Ovary (tissue), 9 donors: ENCODE measurements around the gene CRYGA. TPM values are rescaled to one million over a fixed set of nuclear protein-coding genes. Genes with fewer than 3 reads are reported as not detected.
"Not testable (repeated sequence)": the region's sequence is repeated elsewhere in the genome, so short reads cannot be mapped to it uniquely, and the experiment has no call there.

Experiments used
- DNase-seq, 5 donors: peaks; one replicate each; pipeline ENCODE4 v3.0.0-alpha.2; 2019 to 2020
- H3K27ac ChIP-seq, 2 donors: fragments of 200-600 bp; one replicate each; pipeline versions ENCODE4 v1.5.1 to v1.8.0; 2019 to 2022
- H3K27me3 ChIP-seq: fragments of 200-600 bp; one replicate; pipeline ENCODE4 v1.8.0; 2022
- H3K36me3 ChIP-seq: fragments of 200-600 bp; sonication (generic); one replicate; pipeline ENCODE4 v1.5.1; 2019
- H3K4me1 ChIP-seq: one replicate; pipeline ENCODE4 v1.8.1; 2013; ENCODE audit warnings: mild to moderate bottlenecking, moderate library complexity; ENCODE audit not compliant: insufficient read depth
- H3K4me3 ChIP-seq: fragments of 200-600 bp; sonication (generic); one replicate; pipeline ENCODE4 v1.5.1; 2017
- H3K9me3 ChIP-seq, 2 donors: fragments of 200-600 bp in 1 of 2; sonication (generic) in 1 of 2; one replicate each; pipeline versions ENCODE4 v1.5.1 to v1.8.1; 2013 to 2019; ENCODE audit warnings: mild to moderate bottlenecking in 1 of 2, moderate library complexity in 1 of 2
- CTCF ChIP-seq, 3 donors: fragments of 450-650 bp in 2 of 3; fragments of 200-600 bp in 1 of 3; IDR thresholded peaks; one replicate each; pipeline versions ENCODE4 v1.5.1 to v1.8.0; 2016 to 2022; ENCODE audit warnings: antibody characterized with exemption in 3 of 3, mild to moderate bottlenecking in 1 of 3
- EP300 ChIP-seq: sonication (generic); formaldehyde crosslinking; IDR thresholded peaks from one replicate; pipeline ENCODE4 v1.6.1; 2017; ENCODE audit warnings: antibody characterized with exemption
- POLR2A ChIP-seq: fragments of 450-650 bp; IDR thresholded peaks from one replicate; pipeline ENCODE4 v1.6.1; 2017; ENCODE audit warnings: antibody characterized with exemption, mild to moderate bottlenecking, moderate library complexity
- WGBS, 3 donors: extraction: QIAGEN DNeasy Blood & Tissue Kit in 1 of 3; methylation state at CpG; one replicate each; pipeline versions ENCODE4 v1.1.5 to v1.1.7; 2013 to 2017; 5-methylcytosine and 5-hydroxymethylcytosine counted together
- intact Hi-C, 4 donors: fragments of 100-400 bp; cut with DNase I; formaldehyde crosslinking; loops; one replicate each; pipeline versions ENCODE4 v1.11.0 to v1.15.1; 2022 to 2023
- polyA plus RNA-seq, 2 donors: library from polyadenylated mRNA; stranded (reverse); fragments of 200-250 nt in 1 of 2; fragments of 350-450 nt in 1 of 2; fragmentation: Illumina TruSeq in 1 of 2; extraction: RNeasy Lipid Tissue Mini Kit (QIAGEN cat#74804) in 1 of 2; gene quantifications; one replicate each; pipeline ENCODE4 v1.2.3, GENCODE V29; 2013 to 2014
- total RNA-seq, 7 donors: library from RNA; depleted of rRNA in 2 of 7; stranded (reverse); fragments of >200 nt in 2 of 7; fragmentation: NEBNext Ultra II Directional in 3 of 7; extraction: Animal tissue kit (Norgen Biotek cat#: 25700) in 3 of 7; gene quantifications; one replicate each; pipeline versions ENCODE4 v1.1.0 to v1.2.4, GENCODE V29; 2016 to 2023
- donor health status: DM: no; HTN: no; CAD: no; lungs with moderate emphysema.
- donor health status: DM: no; HTN: no; CAD: no.
- donor health status: Bipolar disorder and iron deficiency.
- donor health status: DM: yes; HTN: yes; CAD: no.
- donor health status: DM: no; HTN: no; CAD: no.
- donor health status: DM: yes; HTN: yes; CAD: no.

The CRYGA gene
- total and polyA plus RNA-seq, 9 donors: not detected

DNA sequence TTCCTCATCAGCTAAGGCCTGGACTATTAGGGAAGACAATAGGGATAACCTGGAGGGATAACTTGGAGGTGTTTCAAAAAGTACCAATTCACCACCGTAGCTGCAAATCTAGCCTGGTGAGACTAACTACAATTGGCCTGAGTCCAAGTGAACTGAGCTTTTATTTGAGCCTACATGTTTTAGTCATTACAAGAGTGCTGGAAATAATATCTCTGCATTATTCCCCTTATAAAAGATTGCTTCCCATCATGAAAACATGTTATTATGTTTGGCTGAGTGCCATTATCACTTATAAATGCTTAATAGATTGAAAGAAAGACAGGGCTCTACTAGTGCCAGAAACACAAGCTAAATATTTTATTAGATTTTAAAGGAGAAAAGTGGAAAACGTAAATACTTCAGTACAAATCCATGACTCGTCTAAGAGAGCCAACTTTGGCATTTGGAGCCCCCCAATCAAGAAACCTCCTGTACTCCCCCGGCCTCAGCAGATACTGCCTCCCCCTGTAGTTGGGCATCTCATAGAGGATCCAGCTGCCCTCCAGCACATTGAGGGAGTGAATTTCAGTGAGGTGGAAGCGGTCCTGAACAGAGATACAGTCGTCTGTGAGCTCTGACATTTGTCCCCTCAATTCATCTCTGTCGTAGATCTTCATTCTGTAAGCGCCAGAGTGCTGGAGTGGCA is 21.0 kb downstream of the CRYGA start:
- Histone ChIP-seq H3K4me3 (no peak overlapping the region), H3K4me1 (no peaks in the 10 kb centered on the region), H3K27ac (no peak overlapping the region), H3K27me3 (no peaks in the 10 kb centered on the region), H3K36me3 (no peaks in the 10 kb centered on the region), H3K9me3 (no peaks in the 10 kb centered on the region)
- TF ChIP-seq CTCF (IDR thresholded peaks at IDR 0.05): no peak
- no peak for TF ChIP-seq EP300
- no peak for TF ChIP-seq POLR2A
- no peak for DNase-seq
- 40 to 47% (median 43%) methylated on average over 8 of the region's 8 CpGs for WGBS, 3 donors
- intact Hi-C loops: no loop called here

DNA sequence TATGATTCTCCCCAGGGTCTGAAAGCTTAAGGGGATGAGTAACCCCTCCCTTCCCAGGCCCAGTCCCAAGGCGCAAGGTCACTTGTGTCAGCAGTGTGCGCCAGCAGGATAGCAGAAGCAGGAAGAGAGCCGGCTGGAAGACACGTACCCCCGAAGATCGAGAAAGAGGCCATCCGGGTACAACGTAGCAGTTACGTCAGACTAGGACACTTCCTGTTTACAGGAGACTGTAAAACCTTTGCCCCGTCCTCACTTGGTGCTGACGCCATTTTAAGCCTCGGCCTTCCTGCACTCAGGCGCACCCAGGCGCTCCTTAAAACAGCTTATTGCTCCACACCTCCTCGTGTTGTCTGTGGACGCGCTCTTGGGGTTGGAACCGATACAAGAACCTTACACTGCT is 23.9 kb downstream of the CRYGA start:
- no peaks in the 10 kb centered on the region for H3K9me3 ChIP-seq
- intact Hi-C loops: no loop called here
- no peak overlapping the region for H3K27ac ChIP-seq
- no peak for DNase-seq
- no peaks in the 10 kb centered on the region for H3K27me3 ChIP-seq
- TF ChIP-seq EP300 (no peak), POLR2A (no peak), CTCF (IDR thresholded peaks at IDR 0.05) (no peak)
- H3K4me3 ChIP-seq: no peak overlapping the region
- 89 to 92% (median 91%) methylated on average over 18 of the region's 18 CpGs for WGBS, 3 donors
- H3K36me3 ChIP-seq: no peaks in the 10 kb centered on the region
- peaks cover 9% of the 10 kb centered on the region for H3K4me1 ChIP-seq

DNA sequence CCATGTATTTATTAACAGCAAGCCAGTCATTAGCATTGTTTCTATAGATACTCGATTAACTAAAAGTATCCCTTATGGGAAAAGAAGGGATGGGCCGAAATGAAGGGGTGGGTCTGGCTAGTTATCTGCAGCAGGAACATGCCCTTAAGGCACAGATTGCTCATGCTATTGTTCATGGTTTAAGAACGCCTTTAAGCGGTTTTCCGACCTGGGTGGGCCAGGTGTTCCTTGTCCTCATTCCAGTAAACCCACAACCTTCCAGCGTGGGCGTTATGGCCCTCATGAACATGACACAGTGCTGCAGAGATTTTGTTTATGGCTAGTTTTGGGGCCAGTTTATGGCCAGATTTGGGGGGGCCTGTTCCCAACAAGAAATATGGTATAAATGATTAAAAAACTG is 25.1 kb downstream of the CRYGA start:
- H3K27me3 ChIP-seq, H3K36me3 ChIP-seq, DNase-seq, H3K9me3 ChIP-seq, intact Hi-C loops, H3K27ac ChIP-seq, H3K4me3 ChIP-seq, H3K4me1 ChIP-seq: not testable (repeated sequence)
- 91 to 96% (median 95%) methylated on average over 7 of the region's 7 CpGs for WGBS, 3 donors

GRCh38 chr2:208136716-208137094 is 26.7 kb downstream of the CRYGA start:
- Histone ChIP-seq H3K36me3 (no peaks in the 10 kb centered on the region), H3K4me3 (no peak overlapping the region), H3K9me3 (no peaks in the 10 kb centered on the region), H3K27ac (peak overlapping the region in 1 of 2 donors; percentile 59), H3K4me1 (peaks cover 9% of the 10 kb centered on the region), H3K27me3 (no peaks in the 10 kb centered on the region)
- intact Hi-C loops: no loop called here
- TF ChIP-seq EP300 (no peak), POLR2A (no peak), CTCF (IDR thresholded peaks at IDR 0.05) (no peak)
- WGBS, 3 donors: 66 to 88% (median 88%) methylated on average over 2 of the region's 2 CpGs
- DNase-seq: no peak

DNA sequence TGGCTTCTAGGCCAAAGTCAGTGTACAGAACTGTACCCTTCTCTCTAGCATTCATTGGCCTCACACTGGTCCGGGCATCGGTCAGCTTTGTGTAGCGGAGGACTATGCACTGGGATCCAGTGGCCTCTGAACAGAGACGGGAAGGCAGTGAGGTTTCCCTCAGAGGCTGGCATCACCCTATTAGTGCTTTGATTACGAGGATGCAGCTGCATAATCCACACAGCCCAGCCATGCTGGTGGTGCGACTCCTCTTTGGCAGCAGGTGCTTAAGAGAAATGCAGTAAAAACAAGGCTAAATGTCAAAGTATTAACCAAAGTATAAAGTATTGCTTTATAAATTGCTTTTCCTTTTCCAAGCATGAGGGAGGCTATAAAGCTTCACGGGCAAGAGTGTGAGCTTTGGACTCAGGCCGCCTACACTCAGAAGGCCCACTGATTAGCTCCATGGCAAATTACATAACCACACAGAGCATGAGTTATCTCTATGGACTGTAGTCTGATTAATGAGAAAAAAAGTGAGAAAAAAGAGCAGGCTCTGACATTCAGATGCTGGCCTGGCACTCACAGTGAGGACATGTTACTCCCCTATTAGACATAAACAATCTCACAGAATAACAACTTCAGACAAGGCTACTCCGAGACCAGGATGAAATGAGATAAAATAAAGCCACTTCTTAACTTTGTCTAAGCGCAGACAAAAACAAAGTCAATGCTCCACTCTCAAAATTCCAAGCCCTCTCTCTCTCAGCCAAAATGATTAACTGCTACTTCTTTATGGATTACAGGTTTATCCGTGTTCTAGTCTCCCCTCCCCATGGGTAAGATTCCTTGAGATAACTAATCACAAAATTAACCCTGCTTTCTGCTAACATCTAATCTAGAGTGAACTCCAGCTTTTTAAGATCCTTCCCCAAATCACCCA is 27.3 kb downstream of the CRYGA start:
- intact Hi-C loops: no loop called here
- H3K4me3 ChIP-seq: no peak overlapping the region
- DNase-seq: peak; percentile 23 to 44 (median 41)
- H3K27me3 ChIP-seq: no peaks in the 10 kb centered on the region
- peaks cover 9% of the 10 kb centered on the region for H3K4me1 ChIP-seq
- no peaks in the 10 kb centered on the region for H3K9me3 ChIP-seq
- H3K36me3 ChIP-seq: no peaks in the 10 kb centered on the region
- peak overlapping the region in 1 of 2 donors; percentile 60 for H3K27ac ChIP-seq
- WGBS, 3 donors: 39 to 42% (median 41%) methylated on average over 11 of the region's 11 CpGs
- TF ChIP-seq CTCF (IDR thresholded peaks at IDR 0.05) (no peak), POLR2A (no peak), EP300 (no peak)
